Neural crest cell (in vitro differentiated cells): ENCODE measurements around the gene CACNB3. TPM values are rescaled to one million over a fixed set of nuclear protein-coding genes. Genes with fewer than 3 reads are reported as not detected.
A peak's percentile ranks its signal among the peaks of the same experiment; 100 is the strongest.

Source experiments
- DNase-seq: peaks from one replicate; pipeline ENCODE4 v3.0.0; 2021; ENCODE audit warnings: low read depth, mixed read lengths, low spot score
- H3K27ac Mint-ChIP-seq: one replicate; pipeline ENCODE4 v1.8.0; 2021; ENCODE audit warnings: mild to moderate bottlenecking, mixed read lengths; ENCODE audit not compliant: unreplicated experiment
- H3K27me3 Mint-ChIP-seq: 2 replicates; pipeline ENCODE4 v1.8.0; 2021; ENCODE audit warnings: low read depth, mild to moderate bottlenecking, mixed read lengths
- H3K36me3 Mint-ChIP-seq: 2 replicates; pipeline ENCODE4 v1.8.0; 2021; ENCODE audit warnings: low read depth, mild to moderate bottlenecking, mixed read lengths
- H3K4me1 Mint-ChIP-seq: 2 replicates; pipeline ENCODE4 v1.8.0; 2021; ENCODE audit warnings: mixed read lengths
- H3K4me3 Mint-ChIP-seq: one replicate; pipeline ENCODE4 v1.8.0; 2021; ENCODE audit warnings: mild to moderate bottlenecking, mixed read lengths
- H3K9me3 Mint-ChIP-seq: 2 replicates; pipeline ENCODE4 v1.8.0; 2021; ENCODE audit warnings: mixed read lengths
- total RNA-seq: library from RNA; stranded (reverse); gene quantifications from 2 replicates; pipeline ENCODE4 v1.2.1, GENCODE V29; 2021
- TF ChIP-seq, protein P1 (sequence below): fragments of 200-600 bp; sonication (generic); conservative IDR thresholded peaks from 2 replicates; pipeline ENCODE4 v1.5.0; 2021; ENCODE audit warnings: antibody characterized with exemption, mild to moderate bottlenecking

CACNB3 gene
- total RNA-seq, 1 donor from 2014 or later = 59.7 TPM

DNA sequence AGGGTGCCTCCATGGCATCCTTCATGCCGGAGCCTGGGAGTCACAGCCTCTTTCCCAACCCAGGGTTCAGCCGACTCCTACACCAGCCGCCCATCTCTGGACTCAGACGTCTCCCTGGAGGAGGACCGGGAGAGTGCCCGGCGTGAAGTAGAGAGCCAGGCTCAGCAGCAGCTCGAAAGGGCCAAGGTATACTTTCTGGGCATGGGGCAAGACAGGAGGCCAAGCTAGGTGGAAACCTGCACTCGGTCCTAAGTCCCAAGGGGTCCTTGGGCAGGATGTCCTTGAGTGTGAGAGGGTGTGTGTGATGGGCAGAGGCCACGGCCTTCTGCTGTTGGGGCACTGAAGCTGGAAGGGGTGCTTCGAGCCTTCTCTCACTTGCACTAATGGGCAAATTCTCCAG is 5.0 kb downstream of the CACNB3 start:
- no peaks in the 10 kb centered on the region for H3K27me3 Mint-ChIP-seq
- DNase-seq = no peak
- peaks cover 7% of the 10 kb centered on the region for H3K36me3 Mint-ChIP-seq
- H3K4me3 Mint-ChIP-seq = no peak overlapping the region
- H3K4me1 Mint-ChIP-seq = peaks cover 13% of the 10 kb centered on the region
- TF ChIP-seq, protein P1, sequence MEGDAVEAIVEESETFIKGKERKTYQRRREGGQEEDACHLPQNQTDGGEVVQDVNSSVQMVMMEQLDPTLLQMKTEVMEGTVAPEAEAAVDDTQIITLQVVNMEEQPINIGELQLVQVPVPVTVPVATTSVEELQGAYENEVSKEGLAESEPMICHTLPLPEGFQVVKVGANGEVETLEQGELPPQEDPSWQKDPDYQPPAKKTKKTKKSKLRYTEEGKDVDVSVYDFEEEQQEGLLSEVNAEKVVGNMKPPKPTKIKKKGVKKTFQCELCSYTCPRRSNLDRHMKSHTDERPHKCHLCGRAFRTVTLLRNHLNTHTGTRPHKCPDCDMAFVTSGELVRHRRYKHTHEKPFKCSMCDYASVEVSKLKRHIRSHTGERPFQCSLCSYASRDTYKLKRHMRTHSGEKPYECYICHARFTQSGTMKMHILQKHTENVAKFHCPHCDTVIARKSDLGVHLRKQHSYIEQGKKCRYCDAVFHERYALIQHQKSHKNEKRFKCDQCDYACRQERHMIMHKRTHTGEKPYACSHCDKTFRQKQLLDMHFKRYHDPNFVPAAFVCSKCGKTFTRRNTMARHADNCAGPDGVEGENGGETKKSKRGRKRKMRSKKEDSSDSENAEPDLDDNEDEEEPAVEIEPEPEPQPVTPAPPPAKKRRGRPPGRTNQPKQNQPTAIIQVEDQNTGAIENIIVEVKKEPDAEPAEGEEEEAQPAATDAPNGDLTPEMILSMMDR = no peak
- no peak overlapping the region for H3K27ac Mint-ChIP-seq
- no peaks in the 10 kb centered on the region for H3K9me3 Mint-ChIP-seq

DNA sequence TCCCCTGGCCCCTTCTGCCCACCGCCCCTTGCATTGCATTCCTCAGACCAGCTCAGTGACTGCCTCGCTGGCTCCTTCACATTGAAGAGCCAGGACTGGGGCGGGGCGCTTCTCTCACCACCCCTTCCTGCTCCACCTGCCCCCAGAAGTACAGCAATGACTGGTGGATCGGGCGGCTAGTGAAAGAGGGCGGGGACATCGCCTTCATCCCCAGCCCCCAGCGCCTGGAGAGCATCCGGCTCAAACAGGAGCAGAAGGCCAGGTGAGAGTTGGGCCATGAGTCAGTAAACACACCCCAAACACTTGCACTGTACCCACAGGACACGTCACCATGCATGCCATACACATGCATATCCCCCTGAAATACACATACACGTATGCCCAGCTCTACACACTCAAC is 5.8 kb downstream of the CACNB3 start:
- Mint-ChIP-seq H3K9me3 (no peaks in the 10 kb centered on the region), H3K36me3 (peaks cover 10% of the 10 kb centered on the region), H3K27ac (no peak overlapping the region), H3K27me3 (no peaks in the 10 kb centered on the region), H3K4me3 (no peak overlapping the region), H3K4me1 (peaks cover 10% of the 10 kb centered on the region)
- TF ChIP-seq, protein P1 = no peak
- no peak for DNase-seq

DNA sequence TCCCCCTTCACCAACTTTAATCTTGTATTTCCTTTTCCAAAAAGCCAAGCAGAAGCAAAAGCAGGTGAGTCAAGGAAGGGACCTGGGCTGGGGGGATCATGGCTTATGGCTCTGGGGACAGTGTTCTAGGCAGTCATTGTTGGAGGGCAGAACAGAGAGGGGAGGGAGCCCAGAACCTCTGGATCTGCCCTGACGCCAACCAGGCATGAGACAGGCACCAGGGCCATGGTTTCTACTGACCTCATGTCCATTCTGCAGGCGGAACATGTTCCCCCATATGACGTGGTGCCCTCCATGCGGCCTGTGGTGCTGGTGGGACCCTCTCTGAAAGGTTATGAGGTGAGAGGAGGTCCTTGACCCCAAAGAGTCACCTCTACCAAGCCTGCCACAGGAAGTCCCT is 6.6 kb downstream of the CACNB3 start:
- H3K4me1 Mint-ChIP-seq = peaks cover 2% of the 10 kb centered on the region
- peaks cover 10% of the 10 kb centered on the region for H3K36me3 Mint-ChIP-seq
- no peak overlapping the region for H3K27ac Mint-ChIP-seq
- no peaks in the 10 kb centered on the region for H3K27me3 Mint-ChIP-seq
- TF ChIP-seq, protein P1 = no peak
- no peak overlapping the region for H3K4me3 Mint-ChIP-seq
- no peak for DNase-seq
- no peaks in the 10 kb centered on the region for H3K9me3 Mint-ChIP-seq

DNA sequence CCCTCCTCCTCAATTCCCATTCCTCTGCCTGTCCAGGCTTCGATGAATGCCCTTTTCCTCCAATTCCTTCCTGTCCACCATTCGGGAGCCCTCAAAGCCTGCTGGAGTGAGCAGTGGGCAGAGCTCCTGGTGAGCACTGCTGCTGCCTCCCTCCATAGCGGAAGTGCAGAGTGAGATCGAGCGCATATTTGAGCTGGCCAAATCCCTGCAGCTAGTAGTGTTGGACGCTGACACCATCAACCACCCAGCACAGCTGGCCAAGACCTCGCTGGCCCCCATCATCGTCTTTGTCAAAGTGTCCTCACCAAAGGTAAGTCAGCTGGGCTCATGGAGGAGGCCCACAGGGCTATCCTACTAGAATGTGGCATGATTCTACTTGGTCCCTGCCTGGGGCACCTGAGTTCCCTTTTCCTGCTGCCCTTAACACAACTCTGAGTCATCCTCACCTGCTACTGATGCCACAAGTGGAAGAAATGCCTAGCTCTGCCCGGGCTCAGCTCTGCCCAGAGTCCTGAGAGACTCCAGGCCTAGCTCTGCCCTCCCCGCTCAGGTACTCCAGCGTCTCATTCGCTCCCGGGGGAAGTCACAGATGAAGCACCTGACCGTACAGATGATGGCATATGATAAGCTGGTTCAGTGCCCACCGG is 8.0 kb downstream of the CACNB3 start:
- TF ChIP-seq, protein P1 = no peak
- no peak overlapping the region for H3K27ac Mint-ChIP-seq
- H3K4me3 Mint-ChIP-seq = peak overlapping the region; percentile 59
- H3K4me1 Mint-ChIP-seq = no peaks in the 10 kb centered on the region
- no peak for DNase-seq
- H3K9me3 Mint-ChIP-seq = no peaks in the 10 kb centered on the region
- H3K27me3 Mint-ChIP-seq = no peaks in the 10 kb centered on the region
- H3K36me3 Mint-ChIP-seq = peaks cover 16% of the 10 kb centered on the region

DNA sequence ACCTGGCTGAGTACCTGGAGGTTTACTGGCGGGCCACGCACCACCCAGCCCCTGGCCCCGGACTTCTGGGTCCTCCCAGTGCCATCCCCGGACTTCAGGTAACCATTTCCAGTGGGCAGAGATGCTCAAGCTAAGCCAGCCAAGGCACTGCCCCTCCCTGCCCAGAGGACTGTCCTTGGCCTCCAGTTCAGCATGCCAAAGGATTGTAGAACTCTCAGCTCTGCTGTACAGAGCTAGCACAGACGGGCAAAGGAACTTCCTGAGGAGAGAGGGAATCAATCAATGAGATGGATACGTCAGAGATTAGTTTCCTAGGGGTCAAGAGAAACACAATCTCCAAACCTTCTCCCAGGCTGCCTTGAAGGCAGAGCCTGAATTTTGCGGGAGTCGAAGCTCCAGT is 8.7 kb downstream of the CACNB3 start:
- TF ChIP-seq, protein P1 = no peak
- no peak for DNase-seq
- Mint-ChIP-seq H3K27me3 (no peaks in the 10 kb centered on the region), H3K9me3 (no peaks in the 10 kb centered on the region), H3K36me3 (peaks cover 17% of the 10 kb centered on the region), H3K4me1 (no peaks in the 10 kb centered on the region), H3K27ac (no peak overlapping the region), H3K4me3 (no peak overlapping the region)
